DOHH2 (cell line): ENCODE data around the gene SPIRE2.

Experiments used
- H3F3A ChIP-seq: fragments of 200-600 bp; sonication (generic), shearing (Covaris generic); 2 replicates; pipeline ENCODE4 v1.6.0; 2016; ENCODE audit warnings: antibody characterized with exemption, mild to moderate bottlenecking; ENCODE audit not compliant: control insufficient read depth, insufficient read depth
- H3K27ac ChIP-seq: fragments of 200-600 bp; sonication (generic); 2 replicates; pipeline ENCODE4 v1.5.1; 2014; ENCODE audit warnings: low read depth, mild to moderate bottlenecking, low read length, moderate library complexity
- H3K27me3 ChIP-seq: fragments of 200-600 bp; sonication (generic); 2 replicates; pipeline ENCODE4 v1.6.1; 2014; ENCODE audit warnings: mild to moderate bottlenecking, low read length, mixed read lengths; ENCODE audit not compliant: control insufficient read depth
- H3K36me3 ChIP-seq: fragments of 200-600 bp; sonication (generic); 2 replicates; pipeline ENCODE4 v1.6.1; 2014; ENCODE audit warnings: mild to moderate bottlenecking, low read length, moderate library complexity, mixed read lengths; ENCODE audit not compliant: control insufficient read depth
- H3K4me1 ChIP-seq: fragments of 200-600 bp; sonication (generic); 2 replicates; pipeline ENCODE4 v1.6.1; 2014; ENCODE audit warnings: mild to moderate bottlenecking, low read length, mixed read lengths; ENCODE audit not compliant: control insufficient read depth
- H3K4me2 ChIP-seq: fragments of 200-600 bp; sonication (generic); 2 replicates; pipeline ENCODE4 v1.6.0; 2014; ENCODE audit warnings: mild to moderate bottlenecking, low read length, moderate library complexity
- H3K4me3 ChIP-seq: fragments of 200-600 bp; sonication (generic); 2 replicates; pipeline ENCODE4 v1.5.1; 2014; ENCODE audit warnings: mild to moderate bottlenecking, low read length, mixed read lengths
- H3K79me2 ChIP-seq: fragments of 200-600 bp; sonication (generic); 2 replicates; pipeline ENCODE4 v1.6.1; 2014; ENCODE audit warnings: mild to moderate bottlenecking, low read length, mixed read lengths; ENCODE audit not compliant: control insufficient read depth
- H3K9me2 ChIP-seq: fragments of 200-600 bp; sonication (generic); replicated peaks from 2 replicates; pipeline ENCODE4 v1.6.1; 2014; ENCODE audit warnings: mild to moderate bottlenecking, low read length, mixed read lengths; ENCODE audit not compliant: control insufficient read depth
- H3K9me3 ChIP-seq: fragments of 200-600 bp; sonication (generic); 2 replicates; pipeline ENCODE4 v1.6.1; 2014; ENCODE audit warnings: antibody characterized with exemption, low read length, mixed read lengths; ENCODE audit not compliant: control insufficient read depth, insufficient read depth
- H4K20me1 ChIP-seq: fragments of 200-600 bp; sonication (generic); 2 replicates; pipeline ENCODE4 v1.6.0; 2014; ENCODE audit warnings: low read depth, mild to moderate bottlenecking, antibody characterized with exemption, low read length, moderate library complexity; ENCODE audit not compliant: control insufficient read depth, insufficient read depth
- CTCF ChIP-seq: fragments of 200-600 bp; sonication (generic); IDR thresholded peaks from one replicate; pipeline ENCODE4 v1.5.1; 2014; ENCODE audit warnings: antibody characterized with exemption, mild to moderate bottlenecking, low read depth, low read length; ENCODE audit not compliant: poor library complexity, severe bottlenecking
- EZH2phosphoT487 ChIP-seq: fragments of 200-600 bp; sonication (generic); IDR thresholded peaks from 2 replicates; pipeline ENCODE4 v1.6.1; 2017; ENCODE audit warnings: borderline replicate concordance, mild to moderate bottlenecking, antibody characterized with exemption, low read length, moderate library complexity, mixed read lengths

SPIRE2 gene

GRCh38 chr16:89893642-89894548 lies 65.6 kb downstream of the SPIRE2 start:
- H3K9me2 ChIP-seq: no peaks in the 10 kb centered on the region
- no peak overlapping the region for H3K27ac ChIP-seq
- no peaks in the 10 kb centered on the region for H3K27me3 ChIP-seq
- H3K4me3 ChIP-seq: no peak overlapping the region
- H3K79me2 ChIP-seq: peaks cover 3% of the 10 kb centered on the region; the same call in 1 of the 2 replicates
- no peak overlapping the region for H3K4me2 ChIP-seq
- no peaks in the 10 kb centered on the region for H3K4me1 ChIP-seq
- H3F3A ChIP-seq: no peaks in the 10 kb centered on the region
- TF ChIP-seq EZH2phosphoT487: no peak
- no peak for TF ChIP-seq CTCF
- H3K9me3 ChIP-seq: no peaks in the 10 kb centered on the region
- H4K20me1 ChIP-seq: no peaks in the 10 kb centered on the region
- peaks cover 74% of the 10 kb centered on the region for H3K36me3 ChIP-seq

- Histone ChIP-seq H3K27me3 (no peaks in the 10 kb centered on the region), H3K4me2 (no peak overlapping the region), H3K9me3 (no peaks in the 10 kb centered on the region), H3K79me2 (peaks cover 3% of the 10 kb centered on the region; the same call in 1 of the 2 replicates), H3K27ac (no peak overlapping the region), H4K20me1 (no peaks in the 10 kb centered on the region), H3K4me1 (no peaks in the 10 kb centered on the region), H3K4me3 (no peak overlapping the region), H3K9me2 (no peaks in the 10 kb centered on the region), H3K36me3 (peaks cover 81% of the 10 kb centered on the region), H3F3A (no peaks in the 10 kb centered on the region)
- TF ChIP-seq CTCF (no peak), EZH2phosphoT487 (no peak)
These were observed 67.4 kb downstream of the SPIRE2 start for GRCh38 chr16:89895482-89896250.

GRCh38 chr16:89897204-89897603 lies 68.9 kb downstream of the SPIRE2 start:
- no peaks in the 10 kb centered on the region for H3K27me3 ChIP-seq
- no peak overlapping the region for H3K27ac ChIP-seq
- H3F3A ChIP-seq: no peaks in the 10 kb centered on the region
- TF ChIP-seq CTCF (no peak), EZH2phosphoT487 (no peak)
- no peaks in the 10 kb centered on the region for H3K4me1 ChIP-seq
- H3K79me2 ChIP-seq: no peaks in the 10 kb centered on the region
- H3K36me3 ChIP-seq: peaks cover 74% of the 10 kb centered on the region
- no peaks in the 10 kb centered on the region for H4K20me1 ChIP-seq
- no peak overlapping the region for H3K4me2 ChIP-seq
- H3K9me3 ChIP-seq: no peaks in the 10 kb centered on the region
- no peaks in the 10 kb centered on the region for H3K9me2 ChIP-seq
- H3K4me3 ChIP-seq: no peak overlapping the region
